Panc1 (cell line): Measurements from ENCODE around the gene LRRC10B. TPM values are rescaled to one million over a fixed set of nuclear protein-coding genes. Genes with fewer than 3 reads are reported as not detected.

Experiments
- ATAC-seq: fragments of 200-7000 bp; cut with Tn5 transposase; 2 replicates; pipeline ENCODE4 v1.9.1; 2020; ENCODE audit warnings: mild to moderate bottlenecking, moderate library complexity
- BruUV-seq: library from RNA; stranded (reverse); fragments of 400-500 nt; replicated peaks from 2 replicates; lab custom pipeline; 2021; lab: Mats Ljungman, UMichigan
- CTCF ChIA-PET: fragments of 300-600 bp; sonication (Branson Sonifier 250); formaldehyde crosslinking; loops from one replicate; lab custom pipeline; 2022; ENCODE audit warnings: antibody characterized with exemption; lab: Charles Lee
- POLR2A ChIA-PET: fragments of 300-600 bp; sonication (Branson Sonifier 250); formaldehyde crosslinking; loops from one replicate; lab custom pipeline; 2022; ENCODE audit warnings: antibody characterized with exemption; lab: Charles Lee
- DNase-seq: peaks from one replicate; pipeline ENCODE4 v3.0.0-alpha.2; 2010; ENCODE audit warnings: low read depth, low spot score
- H3K27ac ChIP-seq: 2 replicates; pipeline ENCODE4 v1.5.1; 2011; ENCODE audit warnings: mild to moderate bottlenecking, low read length, inconsistent platforms
- H3K27me3 ChIP-seq: fragments of 200-500 bp; sonication (Bioruptor generic); 2 replicates; pipeline ENCODE4 v1.6.0; 2014; ENCODE audit warnings: low read length, inconsistent platforms; ENCODE audit not compliant: control insufficient read depth, insufficient read depth
- H3K36me3 ChIP-seq: fragments of 200-500 bp; sonication (Bioruptor generic); 2 replicates; pipeline ENCODE4 v1.5.1; 2014; ENCODE audit warnings: inconsistent platforms, mild to moderate bottlenecking, low read length, moderate library complexity; ENCODE audit not compliant: control insufficient read depth, insufficient read depth
- H3K4me1 ChIP-seq: 2 replicates; pipeline ENCODE4 v1.5.1; 2011; ENCODE audit warnings: inconsistent platforms, mild to moderate bottlenecking, low read length, moderate library complexity; ENCODE audit not compliant: control insufficient read depth, insufficient read depth
- H3K4me3 ChIP-seq, 2 experiments: 2 replicates each; pipeline ENCODE4 v1.5.1; 2011 to 2012; ENCODE audit warnings: low read depth in 2 of 2, low read length in 2 of 2, mild to moderate bottlenecking in 2 of 2, inconsistent platforms in 1 of 2, moderate library complexity in 1 of 2
- H3K9me3 ChIP-seq: fragments of 200-500 bp; sonication (Bioruptor generic); 2 replicates; pipeline ENCODE4 v1.5.1; 2014; ENCODE audit warnings: low read depth, mild to moderate bottlenecking, inconsistent platforms, low read length, moderate library complexity; ENCODE audit not compliant: control insufficient read depth, insufficient read depth
- CTCF ChIP-seq: fragments of 450-650 bp; IDR thresholded peaks from 2 replicates; pipeline ENCODE4 v1.5.1; 2017; ENCODE audit warnings: mild to moderate bottlenecking
- POLR2AphosphoS5 ChIP-seq: IDR thresholded peaks from 2 replicates; pipeline ENCODE4 v1.6.1; 2012; ENCODE audit warnings: mild to moderate bottlenecking, low read depth, low read length, moderate library complexity
- REST ChIP-seq, 2 experiments: IDR thresholded peaks; 2 replicates each; pipeline ENCODE4 v1.6.1; 2011 to 2012; ENCODE audit warnings: low read depth in 2 of 2, control low read depth in 1 of 2, low read length in 1 of 2, mild to moderate bottlenecking in 1 of 2, moderate library complexity in 1 of 2; ENCODE audit not compliant: insufficient read depth in 1 of 2
- SIN3A ChIP-seq: IDR thresholded peaks from 2 replicates; pipeline ENCODE4 v1.6.1; 2012; ENCODE audit warnings: low read depth, mild to moderate bottlenecking, low read length, moderate library complexity, borderline replicate concordance; ENCODE audit not compliant: insufficient read depth
- TCF7L2 ChIP-seq: IDR thresholded peaks from 2 replicates; pipeline ENCODE4 v1.6.1; 2011; ENCODE audit warnings: mild to moderate bottlenecking, low read depth, low read length, inconsistent platforms
- in situ Hi-C: cut with HindIII; loops from 2 replicates; pipeline ENCODE4 v1.10.0; 2016; ENCODE audit warnings: low sequenced_read_pairs, low pct_unique_long_range_greater_than_20kb
- intact Hi-C: fragments of 100-400 bp; cut with micrococcal nuclease; formaldehyde crosslinking; loops from one replicate; pipeline ENCODE4 v1.10.0; 2022; ENCODE audit not compliant: unreplicated experiment
- total RNA-seq: library from RNA; stranded (reverse); gene quantifications from one replicate; pipeline ENCODE4 v1.2.1, GENCODE V29; 2021; ENCODE audit not compliant: unreplicated experiment

LRRC10B gene
- total RNA-seq, 1 experiment from 2014 or later: 0.23 TPM

DNA sequence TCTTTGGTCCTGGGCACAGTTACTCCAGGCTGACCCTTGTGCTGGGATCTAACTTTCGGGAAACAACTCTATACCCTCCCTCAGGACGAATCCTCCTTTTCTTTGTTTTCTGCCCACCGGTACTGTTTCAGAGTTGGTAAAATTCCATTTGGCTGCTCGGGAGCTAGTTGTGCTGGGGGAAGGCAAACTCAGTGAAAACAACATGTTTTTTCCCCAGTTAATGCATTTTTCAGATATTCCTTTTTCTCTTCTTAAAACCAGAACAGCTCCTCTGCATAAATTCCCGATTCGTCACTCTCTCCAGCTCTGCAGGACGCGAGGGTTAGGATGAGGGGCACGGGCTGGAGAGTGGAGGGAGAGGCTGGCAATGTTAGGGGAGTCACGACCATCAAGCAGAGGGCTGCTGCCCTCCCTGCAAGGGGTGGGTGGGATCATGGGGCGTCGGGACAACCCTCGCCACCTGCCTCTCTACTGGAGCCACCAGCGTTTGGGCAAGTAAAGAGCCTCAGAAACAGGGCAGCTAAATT is 31.3 kb downstream of the LRRC10B start:
- Histone ChIP-seq H3K9me3 (no peaks in the 10 kb centered on the region), H3K36me3 (no peaks in the 10 kb centered on the region), H3K27me3 (no peaks in the 10 kb centered on the region), H3K4me3 (no peak overlapping the region), H3K4me1 (no peaks in the 10 kb centered on the region; the same call in 1 of the 2 replicates), H3K27ac (no peak overlapping the region)
- no TSS peak for BruUV-seq
- TF ChIP-seq TCF7L2: no peak
- no peak for TF ChIP-seq CTCF
- TF ChIP-seq SIN3A: no peak
- no peak for TF ChIP-seq POLR2AphosphoS5
- no peak for TF ChIP-seq REST (IDR thresholded peaks at IDR 0.05; ENCODE audit: insufficient read depth in 1 of 2, low read depth in 2 of 2, low read length in 1 of 2)
- ChIA-PET CTCF (no interaction called here), POLR2A (no interaction called here)
- intact Hi-C loops (no loop called here), in situ Hi-C loops (no loop called here)
- ATAC-seq: no peak
- no peak for DNase-seq

DNA sequence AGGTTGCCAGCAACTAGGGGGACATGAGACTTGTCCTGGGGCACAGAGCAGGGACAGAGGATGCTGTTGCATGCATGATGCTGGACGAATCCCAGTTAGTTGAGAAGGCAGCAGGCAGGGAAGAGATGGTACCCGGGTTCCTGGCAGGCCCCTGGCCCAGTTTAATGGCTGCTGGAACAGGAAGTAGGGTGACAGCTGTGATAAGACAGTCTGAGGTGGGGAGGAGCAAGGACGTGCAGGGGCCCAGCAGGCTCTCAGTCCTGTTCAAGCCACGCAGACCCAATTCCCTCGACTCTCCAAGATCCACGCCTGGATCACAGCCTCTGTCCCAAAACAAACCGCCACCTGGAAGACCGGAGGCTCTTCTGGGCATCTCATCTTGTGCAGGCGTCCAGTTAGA is 32.0 kb downstream of the LRRC10B start:
- Histone ChIP-seq H3K9me3 (no peaks in the 10 kb centered on the region), H3K4me1 (no peaks in the 10 kb centered on the region; the same call in 1 of the 2 replicates), H3K36me3 (no peaks in the 10 kb centered on the region), H3K4me3 (no peak overlapping the region), H3K27me3 (no peaks in the 10 kb centered on the region), H3K27ac (no peak overlapping the region)
- BruUV-seq: no TSS peak
- ATAC-seq (no peak), DNase-seq (no peak)
- intact Hi-C loops (no loop called here), in situ Hi-C loops (no loop called here)
- ChIA-PET POLR2A (no interaction called here), CTCF (no interaction called here)
- TF ChIP-seq SIN3A: no peak
- TF ChIP-seq TCF7L2: no peak
- TF ChIP-seq REST (IDR thresholded peaks at IDR 0.05; ENCODE audit: insufficient read depth in 1 of 2, low read depth in 2 of 2, low read length in 1 of 2): no peak
- TF ChIP-seq CTCF: no peak
- no peak for TF ChIP-seq POLR2AphosphoS5
